22Rv1 (cell line): ENCODE data around the gene DEGS2.

ENCODE experiments used
- CTCF ChIP-seq: fragments of 450-650 bp; IDR thresholded peaks from 2 replicates; pipeline ENCODE4 v1.5.1; 2017; ENCODE audit warnings: mild to moderate bottlenecking
- ZFX ChIP-seq: fragments of 450-650 bp; IDR thresholded peaks from 2 replicates; pipeline ENCODE4 v1.6.1; 2017; ENCODE audit warnings: antibody characterized with exemption, borderline replicate concordance

- TF ChIP-seq CTCF (no peak), ZFX (no peak)
Measured at GRCh38 chr14:100165831-100166440, 6.5 kb upstream of the DEGS2 start.
